Adrenal gland (tissue), 5 donors: ENCODE measurements around the gene CST8.

Experiments
- POLR2A ChIP-seq, 2 donors: fragments of 450-650 bp; IDR thresholded peaks; one replicate each; pipeline ENCODE4 v1.6.1; 2017; ENCODE audit warnings: antibody characterized with exemption in 2 of 2, mild to moderate bottlenecking in 2 of 2, moderate library complexity in 1 of 2
- TF ChIP-seq, protein P1 (sequence below), 6 experiments: fragments of 450-650 bp in 4 of 6; fragments of 200-600 bp in 2 of 6; sonication (generic) in 1 of 6; IDR thresholded peaks; 1 replicate in 5 of 6; 2 replicates in 1 of 6; pipeline versions ENCODE4 v1.5.1 to v1.8.0; 2016 to 2021; ENCODE audit warnings: antibody characterized with exemption in 6 of 6, mild to moderate bottlenecking in 2 of 6, moderate library complexity in 1 of 6
- donor health status: DM: no; HTN: no; CAD: no.

DNA sequence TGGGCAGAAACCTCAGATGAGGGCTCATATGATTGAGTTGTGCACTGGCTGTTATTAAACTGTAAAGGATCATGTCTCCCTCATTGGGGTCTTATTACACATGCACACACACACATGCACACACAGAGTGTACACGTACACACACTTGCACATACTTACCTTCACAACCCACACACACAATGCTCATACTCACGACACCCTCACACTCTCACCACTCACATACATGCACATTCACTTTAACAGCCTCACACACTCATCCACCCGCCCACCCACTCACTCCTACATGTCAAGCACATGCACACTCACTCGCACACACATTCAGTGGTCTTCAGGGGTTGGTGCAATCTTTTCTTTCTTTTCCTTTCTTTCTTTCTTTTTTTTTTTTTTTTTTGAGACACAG lies 46.1 kb upstream of the CST8 start:
- TF ChIP-seq POLR2A (IDR thresholded peaks at IDR 0.05): no peak
- TF ChIP-seq, protein P1, sequence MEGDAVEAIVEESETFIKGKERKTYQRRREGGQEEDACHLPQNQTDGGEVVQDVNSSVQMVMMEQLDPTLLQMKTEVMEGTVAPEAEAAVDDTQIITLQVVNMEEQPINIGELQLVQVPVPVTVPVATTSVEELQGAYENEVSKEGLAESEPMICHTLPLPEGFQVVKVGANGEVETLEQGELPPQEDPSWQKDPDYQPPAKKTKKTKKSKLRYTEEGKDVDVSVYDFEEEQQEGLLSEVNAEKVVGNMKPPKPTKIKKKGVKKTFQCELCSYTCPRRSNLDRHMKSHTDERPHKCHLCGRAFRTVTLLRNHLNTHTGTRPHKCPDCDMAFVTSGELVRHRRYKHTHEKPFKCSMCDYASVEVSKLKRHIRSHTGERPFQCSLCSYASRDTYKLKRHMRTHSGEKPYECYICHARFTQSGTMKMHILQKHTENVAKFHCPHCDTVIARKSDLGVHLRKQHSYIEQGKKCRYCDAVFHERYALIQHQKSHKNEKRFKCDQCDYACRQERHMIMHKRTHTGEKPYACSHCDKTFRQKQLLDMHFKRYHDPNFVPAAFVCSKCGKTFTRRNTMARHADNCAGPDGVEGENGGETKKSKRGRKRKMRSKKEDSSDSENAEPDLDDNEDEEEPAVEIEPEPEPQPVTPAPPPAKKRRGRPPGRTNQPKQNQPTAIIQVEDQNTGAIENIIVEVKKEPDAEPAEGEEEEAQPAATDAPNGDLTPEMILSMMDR (IDR thresholded peaks at IDR 0.05): no peak
